Stimulated activated CD8-positive, alpha-beta memory T cell treated with anti-CD3 and anti-CD28 coated beads, Interleukin-2, amount 100 ng/mL, for 48 hours (primary cell): ENCODE data around the gene TTC7B.
"Not testable (repeated sequence)": the region's sequence is repeated elsewhere in the genome, so short reads cannot be mapped to it uniquely, and the experiment has no call there.

ENCODE experiments used
- DNase-seq, 2 donors: peaks; one replicate each; pipeline ENCODE4 v3.0.0-alpha.2; 2020; ENCODE audit warnings: low read depth in 2 of 2

TTC7B gene

DNA sequence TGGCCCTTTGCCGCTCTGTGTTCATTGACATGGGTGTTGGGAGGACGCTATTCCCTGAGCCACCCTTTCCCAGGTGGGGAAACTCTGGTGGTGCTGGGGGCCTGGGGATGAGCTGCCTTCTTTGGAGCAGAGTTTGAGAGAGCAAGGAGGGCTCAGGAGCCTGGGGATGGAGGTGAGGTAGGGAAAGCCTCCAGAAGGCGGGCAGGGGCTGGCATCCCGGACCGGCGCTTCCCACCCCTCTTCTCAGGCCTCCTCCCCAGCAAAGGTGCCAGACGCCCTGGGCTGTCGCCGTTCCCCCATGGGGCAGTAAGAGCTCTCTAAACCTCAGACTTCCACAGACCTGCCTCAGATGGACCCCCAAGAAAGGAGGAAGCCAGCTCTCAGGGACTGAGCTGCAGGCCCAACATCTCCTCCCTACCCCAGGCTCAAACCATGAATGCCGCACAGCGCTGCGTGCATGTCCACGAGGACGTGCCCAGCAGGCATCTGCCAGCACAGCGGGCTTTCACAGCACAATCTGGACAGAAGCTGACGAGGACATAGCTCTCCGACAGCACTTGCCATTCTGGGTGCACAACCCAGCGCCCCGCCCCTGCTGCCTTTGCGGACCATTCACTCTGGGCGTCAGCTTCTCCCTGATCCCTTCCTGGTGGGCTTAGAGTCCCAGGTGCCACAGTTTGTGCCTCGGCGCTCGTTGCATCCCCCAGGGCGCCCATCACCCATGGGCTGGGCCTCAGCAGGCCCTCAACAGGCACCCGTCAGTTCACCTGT is 14.9 kb upstream of the TTC7B start:
- DNase-seq = no peak

DNA sequence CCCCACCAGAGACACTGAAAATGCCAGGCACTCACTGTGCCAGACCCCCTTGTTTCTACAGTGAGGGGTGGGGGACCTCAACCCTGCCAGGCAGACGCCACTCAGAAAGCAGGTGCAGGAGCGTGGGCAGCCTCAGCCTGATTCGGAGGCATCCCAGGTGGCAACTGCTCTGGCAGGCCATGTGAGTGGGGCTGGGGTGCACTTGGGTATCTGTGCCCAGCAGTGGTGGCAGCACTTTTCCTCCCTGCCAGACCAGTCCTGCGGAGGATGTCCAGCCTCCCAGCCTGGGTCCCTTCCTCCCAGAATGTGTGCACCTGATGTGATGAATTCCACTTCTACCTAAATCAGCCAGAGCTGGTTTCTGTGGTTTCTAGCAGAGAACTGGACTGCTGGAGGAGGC is 13.4 kb upstream of the TTC7B start:
- DNase-seq = no peak

GRCh38 chr14:90828642-90829487 is 12.6 kb upstream of the TTC7B start:
- DNase-seq = no peak

- DNase-seq = peak; percentile 87 to 88
Measured at GRCh38 chr14:90827919-90828610, 11.8 kb upstream of the TTC7B start.

GRCh38 chr14:90823542-90823941 is 7.3 kb upstream of the TTC7B start:
- not testable (repeated sequence) for DNase-seq

DNA sequence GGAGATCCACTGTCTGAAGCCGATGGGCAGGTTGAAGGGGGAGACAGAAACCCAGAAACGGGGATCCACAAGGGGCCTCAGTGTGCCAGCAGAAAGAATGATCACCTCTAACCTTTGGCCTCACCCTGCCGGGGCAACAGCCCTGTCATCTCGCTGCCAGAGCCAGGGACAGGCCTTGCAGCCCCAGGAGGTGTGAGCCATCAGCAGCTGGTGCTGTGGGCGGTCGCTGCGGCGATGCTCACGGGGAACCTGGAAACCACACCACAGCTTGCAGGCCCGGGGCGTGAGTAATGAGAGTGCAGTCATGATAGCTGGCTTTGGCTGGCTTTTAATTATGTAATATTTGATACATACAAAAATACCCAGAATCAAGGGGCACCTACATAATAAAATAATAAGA is 4.7 kb upstream of the TTC7B start:
- peak; percentile 62 to 75 for DNase-seq

GRCh38 chr14:90819734-90820393 is 3.6 kb upstream of the TTC7B start:
- no peak for DNase-seq

- DNase-seq = no peak
Measured at GRCh38 chr14:90818715-90819114, 2.5 kb upstream of the TTC7B start.

DNA sequence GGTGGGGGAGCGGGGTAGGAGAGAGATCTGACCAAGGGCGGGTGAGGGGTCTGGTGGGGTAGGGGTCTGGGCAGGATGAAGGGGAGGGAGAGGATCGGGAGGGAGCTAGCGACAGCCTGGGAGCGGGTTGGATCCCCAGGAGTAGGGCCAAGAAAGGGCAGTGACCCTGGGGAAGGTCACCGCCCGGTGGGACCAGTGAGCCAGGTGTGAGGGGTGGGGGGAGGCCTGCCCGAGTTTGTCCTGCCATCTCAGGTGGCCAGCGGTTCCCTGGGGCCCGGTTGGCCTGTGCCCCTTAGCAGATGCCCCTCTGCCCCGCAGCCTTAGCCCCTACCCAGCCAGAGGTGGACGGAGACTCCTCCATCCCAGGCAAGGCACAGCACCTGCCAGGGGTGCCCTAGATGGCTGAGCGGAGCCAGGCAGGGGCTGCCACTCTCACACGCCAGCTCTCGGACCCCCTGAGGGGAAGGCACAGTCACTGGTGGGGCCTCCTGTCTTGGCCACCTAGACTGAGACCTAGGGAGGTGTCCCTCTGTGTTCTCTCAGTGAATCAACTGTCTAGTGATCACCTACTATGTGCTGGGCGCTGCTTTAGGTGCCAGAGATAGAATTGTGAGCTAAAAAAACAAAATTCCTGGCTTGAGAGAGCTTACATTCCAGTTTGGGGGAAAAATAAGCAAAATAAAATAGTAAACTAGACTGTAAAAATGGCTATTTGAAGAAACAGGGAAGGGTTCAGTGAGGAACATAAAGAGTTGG is 629 bp upstream of the TTC7B start:
- DNase-seq = no peak

GRCh38 chr14:90815572-90815821 is 733 bp downstream of the TTC7B start:
- DNase-seq = no peak

- no peak for DNase-seq
Measured at GRCh38 chr14:90814806-90815571, 1.2 kb downstream of the TTC7B start.

- DNase-seq = no peak
Measured at GRCh38 chr14:90813442-90813841, 2.8 kb downstream of the TTC7B start.

- DNase-seq = no peak
Measured at GRCh38 chr14:90812109-90812508, 4.1 kb downstream of the TTC7B start.

- DNase-seq = no peak
Measured at GRCh38 chr14:90811641-90812040, 4.6 kb downstream of the TTC7B start.

DNA sequence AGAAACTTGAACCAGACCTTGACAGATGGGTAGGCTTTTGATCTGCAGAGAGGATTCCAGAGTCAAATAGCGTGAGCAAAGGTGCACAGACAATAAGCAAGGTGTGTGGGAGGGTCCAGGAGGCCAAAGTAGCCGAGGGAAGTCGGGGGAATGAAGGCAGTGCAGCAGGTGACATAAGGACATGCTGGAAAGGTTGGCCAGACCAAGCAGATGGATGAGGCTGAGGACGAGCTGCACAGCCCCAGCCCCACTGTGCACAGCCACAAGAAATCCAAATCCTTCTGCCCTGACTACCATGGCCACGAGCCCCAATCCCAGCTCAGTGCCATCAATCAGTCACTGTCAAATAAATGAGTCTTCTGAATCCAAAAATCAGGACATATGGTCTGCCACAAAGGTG is 5.4 kb downstream of the TTC7B start:
- no peak for DNase-seq

- no peak for DNase-seq
Measured at GRCh38 chr14:90809530-90810312, 6.5 kb downstream of the TTC7B start.

DNA sequence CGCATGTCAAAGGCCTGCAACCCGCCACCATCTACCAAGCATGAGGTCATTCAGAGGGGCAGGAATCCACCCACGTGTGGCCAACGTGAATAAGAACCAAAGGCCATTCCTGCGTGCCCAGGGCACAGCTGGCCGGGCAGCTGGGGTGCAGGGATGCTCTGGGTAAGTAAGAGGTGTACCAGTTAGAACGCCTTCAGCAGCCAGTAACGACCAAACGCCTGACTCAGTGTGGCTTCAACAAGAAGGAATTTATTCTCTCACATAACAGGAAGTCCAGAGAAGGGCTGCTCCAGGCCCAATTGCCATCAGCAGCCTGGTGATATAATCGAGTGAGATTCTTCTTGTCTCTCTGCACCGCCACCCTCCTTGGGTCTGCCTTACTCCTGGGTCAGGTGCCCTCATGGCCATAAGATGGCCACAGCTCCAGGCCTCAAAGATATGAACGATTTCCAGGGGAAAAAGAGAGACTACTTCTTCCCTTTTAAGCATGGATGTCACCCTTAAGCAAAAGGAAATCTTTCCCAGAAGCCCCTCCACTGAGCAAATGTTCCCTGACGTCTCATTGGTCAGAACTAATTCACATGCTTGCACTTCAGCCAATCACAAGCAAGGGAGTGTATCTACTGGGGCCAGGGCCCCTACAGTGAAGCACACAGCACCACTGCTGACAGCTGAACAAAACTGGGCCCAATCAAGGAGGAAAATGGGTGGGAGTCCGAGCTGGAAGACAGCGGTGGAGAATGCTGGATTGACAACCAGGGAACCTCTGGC is 7.3 kb downstream of the TTC7B start:
- no peak for DNase-seq

- no peak for DNase-seq
Measured at GRCh38 chr14:90807060-90807459, 9.2 kb downstream of the TTC7B start.
